HTERT RPE-1 (cell line): ENCODE measurements around the gene TCFL5.

Source experiments
- in situ Hi-C: fragments of 300-500 bp; cut with MboI; formaldehyde crosslinking; loops from 4 replicates; pipeline ENCODE4 v1.14.3; 2020; ENCODE audit warnings: low sequenced_read_pairs

The TCFL5 gene

DNA sequence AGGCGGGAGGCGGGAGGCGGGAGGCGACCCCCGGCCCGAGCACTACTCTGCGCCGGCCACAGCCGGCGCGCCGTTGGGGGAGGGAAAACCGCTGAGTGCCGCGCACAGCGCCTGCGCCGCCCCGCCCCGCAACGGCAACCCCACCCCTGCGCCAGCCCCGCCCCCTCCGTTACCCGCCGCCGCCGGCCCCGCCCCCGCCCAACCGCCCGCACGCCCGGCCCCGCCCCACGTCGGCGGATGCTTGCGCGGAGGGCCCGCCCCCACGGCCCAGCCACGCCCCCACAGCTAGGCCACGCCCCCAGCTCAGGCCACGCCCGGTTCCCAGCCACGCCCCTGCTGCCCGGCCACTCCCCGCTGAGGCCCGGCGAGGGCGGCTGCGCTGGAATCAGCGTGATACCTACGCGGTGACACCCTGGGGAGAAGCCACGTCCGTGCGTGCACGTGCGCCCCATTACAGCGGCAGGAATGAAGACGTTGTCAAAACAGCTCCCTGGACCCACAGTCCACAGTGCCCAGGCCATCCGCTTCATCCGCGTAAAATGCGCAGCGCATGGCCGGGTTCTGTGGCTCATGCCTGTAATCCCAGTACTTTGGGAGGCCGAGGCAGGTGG, at the start of gene TCFL5:
Gene TCFL5, minus strand, starts transcription at position 97 of the 611 bp plus-strand sequence. CDS start 152 bp downstream, outside the sequence.
- in situ Hi-C loops: no loop called here

GRCh38 chr20:62910777-62911497, 49.3 kb upstream of the TCFL5 start:
- in situ Hi-C loops: no loop called here

DNA sequence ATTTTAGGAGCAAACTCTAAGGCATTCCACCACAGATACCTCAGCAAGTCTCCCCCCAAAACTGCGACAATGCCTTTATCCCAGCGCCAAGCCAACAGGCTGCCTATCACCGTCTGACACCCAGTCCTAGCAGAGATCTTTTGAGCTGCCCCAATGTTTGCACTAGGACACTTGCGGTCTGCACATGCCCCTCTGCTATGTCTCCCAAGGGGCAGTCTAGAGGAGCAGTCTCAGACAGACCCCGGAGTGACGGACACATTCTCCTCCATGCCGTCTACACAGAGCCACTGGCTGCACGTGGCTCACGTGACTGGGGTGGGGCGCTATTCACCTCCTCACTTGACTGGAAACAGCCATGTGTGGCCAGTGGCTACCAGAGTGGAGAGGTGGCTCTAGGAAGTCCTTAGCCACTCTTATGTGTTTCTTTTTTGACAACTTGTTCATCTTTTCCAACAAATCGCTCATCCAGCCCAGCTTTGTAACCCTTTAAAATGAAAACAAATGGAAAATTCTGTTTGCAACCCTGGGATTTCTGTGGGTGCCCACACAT, 48.7 kb upstream of the TCFL5 start:
- in situ Hi-C loops: no loop called here

GRCh38 chr20:62908971-62909791, 47.6 kb upstream of the TCFL5 start:
- in situ Hi-C loops: no loop called here

DNA sequence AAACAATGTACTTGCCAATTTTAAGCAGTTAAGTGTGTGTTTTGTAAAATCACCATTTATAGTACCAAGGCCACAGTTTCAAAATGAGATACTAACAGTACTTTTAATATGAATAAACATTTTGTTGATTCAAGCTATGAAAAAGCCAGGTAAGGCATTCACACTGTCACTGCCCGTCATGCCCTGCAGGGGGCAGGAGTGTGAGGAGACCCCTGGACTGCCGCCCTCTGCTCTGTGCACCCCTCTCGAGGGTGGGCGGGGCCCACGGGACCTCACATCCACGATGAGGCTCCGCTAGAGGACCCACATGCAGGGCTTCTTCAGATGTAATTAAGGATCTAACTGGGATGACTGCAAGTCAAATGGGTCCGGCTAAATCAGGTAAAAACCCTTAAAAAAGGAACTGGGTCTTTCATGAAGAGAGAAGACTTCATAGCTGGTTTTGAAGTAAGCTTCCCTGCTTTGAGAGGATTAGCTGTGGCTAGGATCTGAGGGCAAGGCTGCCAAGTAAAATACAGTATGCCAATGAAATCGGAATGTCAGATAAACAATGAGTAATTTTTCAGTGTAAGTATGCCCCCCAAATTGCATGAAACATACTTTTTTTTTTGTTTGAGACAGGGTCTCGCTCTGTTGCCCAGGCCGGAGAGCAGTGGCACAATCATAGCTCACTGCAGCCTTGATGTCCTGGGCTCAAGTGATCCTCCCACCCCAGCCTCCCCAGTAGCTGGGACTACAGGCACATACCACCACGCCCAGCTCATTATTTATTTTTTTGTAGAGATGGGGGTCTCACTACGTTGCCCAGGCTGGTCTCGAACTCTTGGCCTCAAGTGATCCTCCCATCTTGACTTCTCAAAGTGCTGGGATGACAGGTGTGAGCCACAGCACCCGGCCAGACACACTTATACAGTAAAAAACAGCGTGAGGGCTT, 46.0 kb upstream of the TCFL5 start:
- in situ Hi-C loops: no loop called here

DNA sequence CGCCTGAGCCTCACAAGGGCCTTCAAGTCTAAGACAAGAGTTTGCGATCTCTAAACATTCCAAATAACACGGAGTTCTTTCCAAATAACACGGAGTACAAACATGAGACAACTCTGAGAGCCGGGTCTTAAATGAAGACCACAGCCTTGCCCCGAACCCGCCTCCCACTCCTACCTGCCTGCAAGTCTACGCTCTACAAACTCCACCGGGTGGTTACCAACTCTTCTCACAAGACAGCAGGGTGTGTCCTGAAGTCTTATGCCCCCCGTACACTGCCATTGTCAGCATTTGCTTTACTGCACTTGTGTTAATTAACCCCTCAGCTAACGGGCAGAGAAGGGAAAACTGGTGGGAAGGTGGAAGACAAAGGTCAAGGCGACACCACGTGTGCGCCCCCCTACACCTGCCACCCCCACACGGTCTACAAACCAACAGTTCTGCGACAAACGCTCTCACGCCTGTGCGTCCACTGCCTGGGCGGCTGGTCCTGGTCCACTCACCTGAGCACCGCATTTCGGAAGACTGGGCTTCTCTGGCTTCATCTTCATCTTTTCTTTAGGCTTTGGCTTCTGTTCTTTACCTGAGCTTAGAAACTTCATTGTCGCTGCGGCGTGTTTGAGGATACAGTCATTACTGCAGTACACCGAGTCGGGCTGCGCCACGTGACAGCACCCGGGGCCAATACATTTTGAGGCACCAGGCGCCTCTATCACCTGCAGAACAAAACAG, 45.2 kb upstream of the TCFL5 start:
- in situ Hi-C loops: no loop called here

- in situ Hi-C loops: no loop called here
Observed at GRCh38 chr20:62906209-62906608, 44.6 kb upstream of the TCFL5 start.

DNA sequence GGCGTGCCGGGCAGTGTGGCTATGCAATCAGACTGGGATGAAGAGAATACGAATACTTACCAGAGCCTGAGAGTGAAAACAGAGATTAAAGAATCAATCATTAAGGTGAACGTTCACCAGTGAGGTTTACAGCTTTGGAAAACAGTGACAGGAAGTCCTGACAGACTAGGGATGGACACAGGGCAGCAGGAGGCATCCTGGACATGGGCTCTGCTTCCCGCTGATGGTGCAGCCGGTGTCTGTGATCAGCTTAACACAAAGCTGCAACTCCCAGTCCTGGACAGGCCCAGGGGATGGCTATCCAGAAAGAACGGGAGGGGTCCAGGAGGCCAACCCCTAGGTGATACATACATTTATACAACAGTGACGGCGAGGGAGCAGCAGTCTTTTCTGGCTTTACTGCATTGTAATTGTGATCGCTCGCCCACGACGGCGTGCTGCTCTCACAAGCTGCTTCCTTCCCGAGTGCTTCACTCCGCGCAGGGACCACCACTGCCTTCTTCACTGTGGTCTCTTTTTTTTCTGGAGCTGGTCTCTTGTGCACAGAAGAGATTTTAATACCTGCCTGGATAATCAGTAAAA, 44.0 kb upstream of the TCFL5 start:
- in situ Hi-C loops: no loop called here

GRCh38 chr20:62902926-62903615, 41.4 kb upstream of the TCFL5 start:
- in situ Hi-C loops: no loop called here

- in situ Hi-C loops: no loop called here
Observed at GRCh38 chr20:62901891-62902290, 40.3 kb upstream of the TCFL5 start.

DNA sequence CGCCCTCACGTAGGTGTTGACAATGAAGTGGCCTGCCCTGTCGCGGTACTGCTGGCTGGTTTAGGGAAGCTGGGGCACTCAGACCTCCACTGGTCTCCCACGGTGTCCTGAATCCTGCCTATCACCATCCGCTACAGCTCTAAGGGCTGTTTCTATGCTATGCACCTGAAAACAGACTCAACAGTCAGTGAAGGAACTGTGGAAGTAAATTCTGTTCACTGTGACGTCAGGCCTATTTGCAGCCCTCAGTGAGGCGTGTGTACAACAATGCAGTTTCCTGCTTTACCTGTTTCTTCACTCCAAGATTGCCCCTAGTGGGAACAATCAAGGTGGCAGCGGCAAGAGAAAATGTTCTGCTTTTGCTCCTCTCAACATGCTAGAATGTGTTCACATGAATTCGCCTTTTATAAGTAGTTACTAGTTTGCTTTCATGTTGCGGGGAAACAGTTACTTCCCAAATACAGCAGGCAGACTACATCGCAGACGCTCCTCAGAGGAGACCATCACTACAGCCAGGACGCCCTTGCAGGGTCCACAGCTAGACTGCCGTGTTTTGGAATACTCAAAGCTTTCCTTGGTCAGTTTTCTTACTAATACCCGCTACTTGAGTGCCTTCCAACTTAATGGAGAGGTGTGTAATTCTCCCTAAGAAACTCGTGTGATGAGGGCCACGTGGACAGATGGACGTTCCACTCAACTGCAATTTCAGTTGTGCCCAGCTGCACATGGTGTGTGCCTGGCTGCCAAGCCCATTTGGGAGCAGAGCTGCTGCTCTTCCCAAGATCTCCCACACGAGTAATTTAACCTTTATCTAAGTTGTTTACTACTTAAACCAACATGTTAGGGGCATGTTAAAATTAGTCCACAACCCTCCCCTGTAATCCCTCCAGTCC, 39.3 kb upstream of the TCFL5 start:
- in situ Hi-C loops: no loop called here

GRCh38 chr20:62900052-62900691, 38.5 kb upstream of the TCFL5 start:
- in situ Hi-C loops: no loop called here

DNA sequence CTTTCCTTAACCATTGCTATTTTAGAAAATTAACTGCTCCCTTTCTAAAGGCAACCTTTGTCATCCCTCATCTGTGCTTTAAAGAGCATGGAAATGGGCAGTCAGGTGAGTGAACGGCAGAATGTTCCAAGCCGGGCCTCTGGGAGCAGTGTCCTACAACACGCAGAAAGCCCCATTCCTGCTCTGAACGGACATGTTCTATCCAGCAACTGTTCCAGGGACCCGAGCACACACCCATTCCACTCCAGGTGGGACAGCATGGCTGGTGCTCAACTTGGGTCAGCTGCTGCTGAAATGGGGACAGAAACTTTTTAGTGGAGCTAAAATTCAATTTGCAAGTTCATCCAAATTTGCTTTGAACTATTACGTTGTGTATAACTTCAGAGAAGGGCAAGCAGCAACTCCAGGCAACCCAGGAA, 38.0 kb upstream of the TCFL5 start:
- in situ Hi-C loops: no loop called here

- in situ Hi-C loops: no loop called here
Observed at GRCh38 chr20:62898970-62899632, 37.5 kb upstream of the TCFL5 start.

DNA sequence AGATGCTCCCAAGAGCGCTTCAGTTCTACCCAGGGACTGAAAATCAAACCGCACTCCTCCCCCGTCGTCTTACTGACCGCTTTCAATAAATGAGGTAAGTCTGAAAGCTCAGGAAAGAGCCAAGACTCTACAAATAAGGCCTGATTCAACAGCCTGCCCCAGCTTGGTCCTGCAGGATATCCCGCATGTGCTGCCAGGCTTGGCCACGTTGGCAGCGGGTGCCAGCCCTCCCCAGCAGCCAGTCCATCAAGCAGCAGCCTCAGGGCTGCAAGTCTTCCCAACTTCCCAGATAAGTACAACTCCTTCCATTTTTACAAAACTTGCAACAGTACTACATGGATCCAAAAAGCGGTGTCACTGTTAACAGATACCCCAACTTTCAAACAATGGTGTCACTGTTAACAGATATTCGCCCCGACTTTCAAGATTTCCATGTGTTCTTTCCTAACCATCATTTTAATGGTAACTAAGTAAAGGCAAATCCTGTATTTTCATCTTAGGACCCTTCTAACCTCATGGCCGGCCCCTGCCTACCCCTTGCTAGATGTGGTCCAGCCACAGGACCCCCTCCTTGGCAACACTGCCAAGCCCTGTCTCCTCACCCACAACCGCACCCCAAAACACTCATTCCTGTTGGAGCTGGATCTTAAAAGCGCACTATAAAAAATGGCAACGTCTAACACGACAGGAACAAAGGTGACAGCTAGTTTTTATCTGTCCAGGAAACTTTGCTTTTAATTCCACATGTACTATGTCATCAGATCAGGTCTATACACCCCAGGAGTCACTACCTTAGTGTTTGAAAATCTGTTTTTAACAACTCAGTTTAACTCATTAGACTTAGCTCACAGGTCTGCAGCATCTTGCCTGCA, 36.7 kb upstream of the TCFL5 start:
- in situ Hi-C loops: no loop called here

DNA sequence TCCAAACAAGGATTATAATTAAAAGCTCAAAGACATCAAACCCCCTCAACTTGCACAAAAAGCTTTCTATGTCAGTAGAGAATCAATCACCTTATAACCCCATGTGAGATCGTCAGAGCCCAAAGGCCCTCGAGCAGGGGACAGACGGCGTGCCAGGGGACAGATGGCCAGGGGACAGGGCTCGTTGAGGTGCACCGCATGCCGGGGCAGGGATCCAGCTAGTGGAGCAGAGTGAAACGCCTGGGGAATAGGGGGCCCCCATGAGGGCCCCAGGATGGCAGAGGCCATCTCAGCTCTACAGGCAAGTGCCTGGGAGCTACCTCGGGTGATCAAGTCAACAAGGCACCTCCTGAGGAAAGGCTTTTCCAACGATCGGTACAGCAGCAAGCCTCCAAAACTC, 36.0 kb upstream of the TCFL5 start:
- in situ Hi-C loops: no loop called here
